Large intestine (tissue), 3 donors: Measurements from ENCODE around the gene AADAT. TPM values are rescaled to one million over a fixed set of nuclear protein-coding genes. Genes with fewer than 3 reads are reported as not detected.

Source experiments
- DNase-seq, 2 donors: peaks; one replicate each; pipeline versions ENCODE4 v3.0.0 to v3.0.0-alpha.2; 2013
- H3K27ac ChIP-seq: one replicate; pipeline ENCODE4 v1.5.1; 2013; ENCODE audit warnings: low read length
- H3K27me3 ChIP-seq: 2 replicates; pipeline ENCODE4 v1.6.1; 2013; ENCODE audit warnings: low read length; ENCODE audit not compliant: control insufficient read depth, insufficient read depth
- H3K36me3 ChIP-seq: 2 replicates; pipeline ENCODE4 v1.6.1; 2013; ENCODE audit warnings: low read length; ENCODE audit not compliant: control insufficient read depth, insufficient read depth
- H3K4me1 ChIP-seq: one replicate; pipeline ENCODE4 v1.6.1; 2013; ENCODE audit warnings: low read length; ENCODE audit not compliant: control insufficient read depth, insufficient read depth
- H3K4me3 ChIP-seq: one replicate; pipeline ENCODE4 v1.5.1; 2013; ENCODE audit warnings: low read length
- H3K9me3 ChIP-seq: one replicate; pipeline ENCODE4 v1.6.1; 2013; ENCODE audit warnings: mild to moderate bottlenecking, low read depth, low read length, moderate library complexity; ENCODE audit not compliant: control insufficient read depth
- WGBS: methylation state at CpG from one replicate; pipeline ENCODE4 v1.1.5; 2013; ENCODE audit warnings: low lambda C conversion rate; ENCODE audit not compliant: insufficient coverage; 5-methylcytosine and 5-hydroxymethylcytosine counted together
- polyA plus RNA-seq: library from polyadenylated mRNA; unstranded; fragments of 120-200 nt; gene quantifications from one replicate; pipeline ENCODE4 v1.2.1, GENCODE V29; 2013

The AADAT gene
- polyA plus RNA-seq, 1 donor: 35.3 TPM

DNA sequence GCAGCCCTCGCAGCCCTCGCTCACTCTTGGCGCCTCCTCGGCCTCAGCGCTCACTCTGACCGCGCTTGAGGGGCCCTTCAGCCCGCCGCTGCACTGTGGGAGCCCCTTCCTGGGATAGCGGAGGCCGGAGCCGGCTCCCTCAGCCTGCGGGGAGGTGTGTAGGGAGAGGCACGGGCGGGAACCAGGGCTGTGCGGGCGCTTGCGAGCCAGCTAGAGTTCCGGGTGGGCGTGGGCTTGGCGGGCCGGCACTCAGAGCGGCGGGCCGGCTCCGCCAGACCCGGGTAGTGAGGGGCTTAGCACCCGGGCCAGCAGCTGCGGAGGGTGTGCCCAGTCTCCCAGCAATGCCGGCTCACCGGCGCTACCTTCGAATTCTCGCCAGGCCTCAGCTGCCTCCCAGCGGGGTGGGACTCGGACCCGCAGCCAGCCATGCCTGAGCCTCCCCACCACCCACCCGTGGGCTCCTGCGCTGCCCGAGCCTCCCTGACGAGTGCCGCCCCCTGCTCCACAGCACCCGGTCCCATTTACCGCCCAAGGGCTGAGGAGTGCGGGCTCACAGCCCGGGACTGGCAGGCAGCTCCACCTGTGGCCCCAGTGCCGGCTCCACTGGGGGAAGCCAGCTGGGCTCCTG lies 1.4 kb upstream of the AADAT start:
- Histone ChIP-seq H3K9me3 (peaks cover 4% of the 10 kb centered on the region), H3K27me3 (no peaks in the 10 kb centered on the region), H3K4me3 (no peak overlapping the region), H3K36me3 (peaks cover 10% of the 10 kb centered on the region), H3K4me1 (peaks cover 2% of the 10 kb centered on the region), H3K27ac (no peak overlapping the region)
- no CpG with 5 or more reads among the region's 47 CpGs for WGBS
- no peak for DNase-seq

DNA sequence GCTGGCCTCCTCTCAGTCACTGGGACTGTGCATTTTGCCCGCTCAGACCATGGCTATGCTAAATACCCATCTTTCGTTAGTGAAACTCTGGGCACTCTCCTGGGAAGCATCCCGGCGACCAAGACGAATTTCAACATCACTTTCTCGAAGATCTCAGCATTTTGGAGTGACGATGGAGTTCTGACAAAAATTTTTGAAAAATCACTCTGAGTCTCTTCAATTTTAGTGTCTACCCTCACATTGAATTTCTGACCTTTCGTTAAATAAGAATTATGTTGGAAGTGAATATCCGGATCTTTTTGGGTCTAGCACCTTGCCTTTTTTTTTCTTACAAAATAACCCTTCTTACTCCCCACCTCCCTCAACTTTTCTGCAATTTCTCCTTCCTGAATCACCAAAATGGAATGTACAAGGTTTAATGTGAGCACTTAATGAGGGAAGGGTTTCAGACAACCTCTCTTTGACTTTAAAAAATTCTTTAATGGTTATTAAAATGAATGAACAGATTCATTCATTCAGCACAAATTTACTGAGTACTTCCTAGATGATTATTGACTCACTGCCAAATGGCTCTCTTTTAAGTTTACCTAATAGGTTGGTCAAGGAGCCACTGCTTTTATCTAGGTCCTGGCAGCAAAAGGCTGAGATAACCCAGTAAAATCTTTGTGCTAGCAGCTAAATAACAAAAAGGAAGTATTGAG lies 746 bp upstream of the AADAT start:
- Histone ChIP-seq H3K4me1 (peaks cover 2% of the 10 kb centered on the region), H3K36me3 (peaks cover 12% of the 10 kb centered on the region), H3K27me3 (no peaks in the 10 kb centered on the region), H3K27ac (no peak overlapping the region), H3K9me3 (peaks cover 4% of the 10 kb centered on the region), H3K4me3 (peak overlapping the region; percentile 75)
- 69% methylated on average over 2 of the region's 9 CpGs for WGBS
- no peak for DNase-seq

DNA sequence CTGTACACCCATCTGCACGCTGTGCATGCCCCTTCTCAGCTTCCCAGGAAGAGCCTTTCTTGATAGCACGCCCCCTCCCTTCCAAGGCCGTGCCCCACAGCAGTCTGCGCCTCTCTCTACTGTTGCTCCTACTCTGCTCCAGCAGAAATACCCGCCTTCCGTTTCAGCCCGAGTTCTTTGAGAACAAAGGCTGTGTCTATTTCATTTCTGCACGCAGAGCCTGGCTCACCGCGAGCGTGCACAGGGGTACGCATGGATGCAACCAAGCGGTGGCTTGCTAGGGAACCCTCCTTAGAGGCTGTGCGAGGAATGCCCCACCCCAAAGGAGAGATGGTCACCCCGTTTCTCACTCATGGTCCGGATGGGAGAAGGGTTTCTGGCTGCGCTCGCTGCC lies 485 bp downstream of the AADAT start:
- WGBS: no CpG with 5 or more reads among the region's 18 CpGs
- Histone ChIP-seq H3K27me3 (no peaks in the 10 kb centered on the region), H3K27ac (peak overlapping the region; percentile 41), H3K4me1 (peaks cover 2% of the 10 kb centered on the region), H3K9me3 (peaks cover 4% of the 10 kb centered on the region), H3K36me3 (peaks cover 17% of the 10 kb centered on the region), H3K4me3 (peak overlapping the region; percentile 75)
- no peak for DNase-seq

- Histone ChIP-seq H3K4me3 (peak overlapping the region; percentile 75), H3K36me3 (peaks cover 21% of the 10 kb centered on the region), H3K27me3 (no peaks in the 10 kb centered on the region), H3K27ac (no peak overlapping the region), H3K4me1 (no peaks in the 10 kb centered on the region), H3K9me3 (peaks cover 4% of the 10 kb centered on the region)
- WGBS: no CpG with 5 or more reads among the region's 2 CpGs
- DNase-seq: peak in 1 of 2 donors; percentile 43
Measured at GRCh38 chr4:170088716-170089115, 1.0 kb downstream of the AADAT start.

DNA sequence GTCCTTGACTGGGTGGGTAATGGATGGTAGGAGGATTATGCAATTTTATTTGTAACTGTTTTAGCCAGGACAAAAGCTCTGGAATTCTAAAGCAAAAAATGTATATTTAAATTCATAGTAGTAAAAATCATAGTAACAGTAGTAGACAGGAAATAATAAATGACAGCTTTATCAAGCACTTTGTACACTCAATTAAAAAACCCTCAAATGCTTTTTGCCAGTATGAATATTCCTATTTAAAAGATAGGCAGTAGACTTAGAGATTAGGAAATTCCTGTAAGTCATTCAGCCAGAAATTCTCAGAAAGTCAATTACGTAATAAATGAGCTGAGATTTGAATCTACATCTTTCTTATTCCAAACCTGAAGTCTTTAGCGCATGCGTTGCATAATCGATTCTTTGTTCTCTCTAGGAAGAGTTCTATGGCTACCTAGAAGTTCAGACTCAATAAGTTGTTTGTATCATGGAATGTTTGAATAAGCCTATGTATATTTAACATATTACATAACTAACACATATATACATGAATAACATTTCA lies 2.5 kb downstream of the AADAT start:
- peaks cover 22% of the 10 kb centered on the region for H3K36me3 ChIP-seq
- no peak overlapping the region for H3K4me3 ChIP-seq
- 50% methylated on average over 2 of the region's 4 CpGs for WGBS
- H3K27ac ChIP-seq: no peak overlapping the region
- no peaks in the 10 kb centered on the region for H3K4me1 ChIP-seq
- no peaks in the 10 kb centered on the region for H3K27me3 ChIP-seq
- no peak for DNase-seq
- peaks cover 4% of the 10 kb centered on the region for H3K9me3 ChIP-seq

DNA sequence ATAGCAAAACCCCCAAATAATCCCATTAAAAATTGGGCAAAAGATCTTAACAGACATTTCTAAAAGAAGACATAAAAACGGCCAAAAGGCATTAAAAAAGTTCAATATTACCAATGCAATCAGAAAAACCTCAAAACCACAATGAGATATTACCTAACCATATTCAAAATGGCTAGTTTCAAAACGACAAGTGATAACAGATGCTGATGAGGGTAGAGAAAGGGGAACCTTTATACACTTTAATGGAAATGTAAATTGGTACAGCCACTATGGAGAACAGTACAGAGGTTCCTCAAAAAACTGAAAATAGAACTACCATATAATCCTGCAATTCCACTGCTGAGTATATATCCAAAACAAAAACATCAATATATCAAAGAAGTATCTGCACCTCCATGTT lies 6.2 kb downstream of the AADAT start:
- Histone ChIP-seq H3K4me1 (no peaks in the 10 kb centered on the region), H3K4me3 (no peak overlapping the region), H3K36me3 (peaks cover 41% of the 10 kb centered on the region), H3K9me3 (no peaks in the 10 kb centered on the region), H3K27ac (no peak overlapping the region), H3K27me3 (no peaks in the 10 kb centered on the region)
- no peak for DNase-seq
- WGBS: no CpG with 5 or more reads among the region's 2 CpGs

DNA sequence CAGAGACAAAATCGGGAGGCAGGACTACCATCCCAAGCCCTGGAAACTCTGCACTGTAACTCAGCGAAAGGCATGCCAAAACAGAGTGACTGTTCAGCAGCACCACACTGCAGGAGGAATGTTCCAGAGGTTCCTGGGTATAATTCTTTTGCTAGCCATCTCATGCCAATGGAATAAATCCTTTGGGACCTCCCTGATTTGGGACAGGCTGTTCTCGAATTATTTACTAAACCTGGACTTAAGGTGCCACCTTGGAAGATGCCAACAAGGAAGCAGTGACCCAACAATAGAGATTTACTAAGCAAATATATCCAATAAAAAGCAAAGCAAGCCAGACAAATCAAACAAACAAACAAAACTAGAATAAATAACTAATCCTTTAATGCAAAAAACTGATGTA lies 9.3 kb downstream of the AADAT start:
- Histone ChIP-seq H3K27ac (no peak overlapping the region), H3K27me3 (no peaks in the 10 kb centered on the region), H3K4me3 (no peak overlapping the region), H3K9me3 (no peaks in the 10 kb centered on the region), H3K4me1 (no peaks in the 10 kb centered on the region), H3K36me3 (peaks cover 38% of the 10 kb centered on the region)
- WGBS: 100% methylated on average over 1 of the region's 3 CpGs
- no peak for DNase-seq

- Histone ChIP-seq H3K27ac (no peak overlapping the region), H3K9me3 (no peaks in the 10 kb centered on the region), H3K4me1 (no peaks in the 10 kb centered on the region), H3K36me3 (peaks cover 39% of the 10 kb centered on the region), H3K27me3 (no peaks in the 10 kb centered on the region), H3K4me3 (no peak overlapping the region)
- WGBS: no CpG with 5 or more reads among the region's 2 CpGs
- DNase-seq: no peak
Measured at GRCh38 chr4:170079981-170080380, 9.8 kb downstream of the AADAT start.

DNA sequence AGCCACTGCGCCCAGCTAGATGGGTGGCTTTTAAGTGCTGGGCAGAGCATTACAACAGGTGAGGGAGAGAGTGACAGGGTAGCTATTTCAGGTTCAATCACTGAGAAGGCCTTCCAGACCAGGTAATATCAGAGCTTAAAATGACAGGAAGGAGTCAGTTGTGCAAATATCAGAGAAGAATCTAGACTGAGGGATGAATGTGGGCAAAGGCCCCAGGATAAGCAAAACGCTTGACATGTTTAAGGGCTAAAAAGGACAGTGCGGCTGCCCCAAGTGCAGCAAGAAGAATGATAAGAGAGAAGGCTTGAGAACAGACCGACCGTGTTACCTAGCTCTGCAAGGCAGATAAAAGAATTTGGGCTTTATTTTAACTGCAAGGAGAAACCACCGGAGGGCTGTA lies 18.6 kb downstream of the AADAT start:
- H3K36me3 ChIP-seq: peaks cover 31% of the 10 kb centered on the region
- 90% methylated on average over 2 of the region's 6 CpGs for WGBS
- no peaks in the 10 kb centered on the region for H3K27me3 ChIP-seq
- no peaks in the 10 kb centered on the region for H3K4me1 ChIP-seq
- H3K27ac ChIP-seq: no peak overlapping the region
- no peak overlapping the region for H3K4me3 ChIP-seq
- H3K9me3 ChIP-seq: no peaks in the 10 kb centered on the region
- no peak for DNase-seq

DNA sequence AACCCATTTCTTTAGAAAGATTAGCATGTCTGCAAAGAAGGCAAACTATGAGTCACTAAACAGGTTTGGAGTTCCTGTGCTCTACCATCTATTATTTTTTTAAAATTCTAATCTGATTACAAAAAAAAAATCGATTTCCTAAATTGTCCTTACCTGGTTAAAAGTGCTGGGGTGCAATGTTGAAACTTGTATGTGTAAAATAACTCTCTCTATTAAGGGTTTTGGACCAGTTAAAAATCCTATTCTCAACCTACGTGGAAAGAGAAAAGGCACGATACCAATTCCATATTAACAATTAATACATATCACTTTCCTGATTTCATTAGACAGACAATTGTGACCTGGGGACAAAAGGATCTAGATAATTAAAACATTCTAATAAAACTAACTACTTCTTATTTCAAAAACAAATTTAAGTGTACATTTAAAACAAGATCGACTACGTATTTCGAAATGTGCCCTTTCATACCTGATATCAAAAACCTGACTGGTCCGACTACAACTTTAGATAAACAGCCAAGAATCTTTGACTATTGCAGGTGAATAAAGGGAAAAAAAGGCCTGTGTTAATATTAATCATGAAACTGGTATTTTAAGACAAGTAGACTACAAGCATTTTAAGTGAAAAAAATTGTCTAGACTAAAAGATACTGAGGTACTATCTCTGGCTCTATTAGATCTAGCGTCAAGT lies 21.2 kb downstream of the AADAT start:
- Histone ChIP-seq H3K4me1 (no peaks in the 10 kb centered on the region), H3K9me3 (no peaks in the 10 kb centered on the region), H3K27me3 (no peaks in the 10 kb centered on the region), H3K36me3 (peaks cover 34% of the 10 kb centered on the region), H3K27ac (no peak overlapping the region), H3K4me3 (no peak overlapping the region)
- WGBS: 86% methylated on average over 4 of the region's 8 CpGs
- no peak for DNase-seq
